Measurements from ENCODE around the gene LRR1. TPM values are rescaled to one million over a fixed set of nuclear protein-coding genes. Genes with fewer than 3 reads are reported as not detected.

LRR1 gene
- total and polyA plus RNA-seq, 4 donors: 3.7 to 23.2 (median 4.1) TPM

DNA sequence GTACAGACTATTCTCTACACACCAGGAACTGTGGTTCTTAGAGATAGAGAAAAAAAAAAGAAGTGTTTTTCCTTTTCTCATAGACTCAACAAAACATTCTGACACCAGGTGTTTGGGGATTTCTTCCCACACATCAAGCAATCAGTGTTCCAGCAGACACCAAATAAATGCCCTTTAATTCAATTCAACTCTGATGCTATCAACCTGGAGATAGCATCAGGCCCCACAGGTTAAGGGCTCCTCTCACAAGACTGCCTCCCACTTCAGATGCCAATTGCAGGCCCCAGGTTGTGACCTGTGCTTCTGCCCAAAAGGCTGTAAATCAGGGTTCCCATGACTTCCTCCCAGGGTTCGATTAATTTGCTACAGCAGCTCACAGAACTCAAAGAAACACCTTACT lies 49.3 kb upstream of the LRR1 start:
- Histone ChIP-seq H3K4me3 (ENCODE audit: low read depth in 1 of 3, low read length in 3 of 3) (no peak overlapping the region), H3K9ac (ENCODE audit: low read depth in 1 of 2, low read length in 2 of 2) (no peak overlapping the region), H3K4me1 (ENCODE audit: control insufficient read depth in 4 of 4, insufficient read depth in 4 of 4, low read length in 3 of 4) (peaks cover 4 to 30% (median 16%) of the 10 kb centered on the region in 4 donors), H3K36me3 (ENCODE audit: control insufficient read depth in 4 of 4, insufficient read depth in 3 of 4, low read depth in 1 of 4, low read length in 3 of 4) (no peaks in the 10 kb centered on the region), H3K27me3 (ENCODE audit: control insufficient read depth in 4 of 4, insufficient read depth in 4 of 4, low read length in 3 of 4) (no peaks in the 10 kb centered on the region), H3K27ac (ENCODE audit: low read depth in 1 of 2, low read length in 2 of 2) (no peak overlapping the region), H3K9me3 (ENCODE audit: control insufficient read depth in 4 of 4, low read length in 3 of 4) (no peaks in the 10 kb centered on the region)
- DNase-seq (ENCODE audit: low spot score): no peak
- WGBS: 76% methylated on average over 1 of the region's 1 CpG
- TF ChIP-seq SP1 (IDR thresholded peaks at IDR 0.05) (no peak), HNF4A (conservative IDR thresholded peaks at IDR 0.05) (no peak), TAF1 (conservative IDR thresholded peaks at IDR 0.05) (no peak), GABPA (IDR thresholded peaks at IDR 0.05 in 1 of 2, conservative IDR thresholded peaks at IDR 0.05 in 1 of 2) (no peak), FOXA2 (IDR thresholded peaks at IDR 0.05) (no peak), YY1 (IDR thresholded peaks at IDR 0.05) (no peak), JUND (IDR thresholded peaks at IDR 0.05) (no peak), EGR1 (IDR thresholded peaks at IDR 0.05; ENCODE audit: low read depth in 2 of 2) (no peak), RAD21 (IDR thresholded peaks at IDR 0.05) (no peak), NR2F2 (IDR thresholded peaks at IDR 0.05) (no peak), FOXA1 (IDR thresholded peaks at IDR 0.05) (no peak), HNF4G (IDR thresholded peaks at IDR 0.05) (no peak), RXRA (IDR thresholded peaks at IDR 0.05) (no peak)
- TF ChIP-seq, protein P1, sequence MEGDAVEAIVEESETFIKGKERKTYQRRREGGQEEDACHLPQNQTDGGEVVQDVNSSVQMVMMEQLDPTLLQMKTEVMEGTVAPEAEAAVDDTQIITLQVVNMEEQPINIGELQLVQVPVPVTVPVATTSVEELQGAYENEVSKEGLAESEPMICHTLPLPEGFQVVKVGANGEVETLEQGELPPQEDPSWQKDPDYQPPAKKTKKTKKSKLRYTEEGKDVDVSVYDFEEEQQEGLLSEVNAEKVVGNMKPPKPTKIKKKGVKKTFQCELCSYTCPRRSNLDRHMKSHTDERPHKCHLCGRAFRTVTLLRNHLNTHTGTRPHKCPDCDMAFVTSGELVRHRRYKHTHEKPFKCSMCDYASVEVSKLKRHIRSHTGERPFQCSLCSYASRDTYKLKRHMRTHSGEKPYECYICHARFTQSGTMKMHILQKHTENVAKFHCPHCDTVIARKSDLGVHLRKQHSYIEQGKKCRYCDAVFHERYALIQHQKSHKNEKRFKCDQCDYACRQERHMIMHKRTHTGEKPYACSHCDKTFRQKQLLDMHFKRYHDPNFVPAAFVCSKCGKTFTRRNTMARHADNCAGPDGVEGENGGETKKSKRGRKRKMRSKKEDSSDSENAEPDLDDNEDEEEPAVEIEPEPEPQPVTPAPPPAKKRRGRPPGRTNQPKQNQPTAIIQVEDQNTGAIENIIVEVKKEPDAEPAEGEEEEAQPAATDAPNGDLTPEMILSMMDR (IDR thresholded peaks at IDR 0.05; ENCODE audit: low read depth, low read length, missing input control): no peak
- TF ChIP-seq, protein P2, sequence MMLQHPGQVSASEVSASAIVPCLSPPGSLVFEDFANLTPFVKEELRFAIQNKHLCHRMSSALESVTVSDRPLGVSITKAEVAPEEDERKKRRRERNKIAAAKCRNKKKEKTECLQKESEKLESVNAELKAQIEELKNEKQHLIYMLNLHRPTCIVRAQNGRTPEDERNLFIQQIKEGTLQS (IDR thresholded peaks at IDR 0.05): no peak
- TF ChIP-seq, protein P3, sequence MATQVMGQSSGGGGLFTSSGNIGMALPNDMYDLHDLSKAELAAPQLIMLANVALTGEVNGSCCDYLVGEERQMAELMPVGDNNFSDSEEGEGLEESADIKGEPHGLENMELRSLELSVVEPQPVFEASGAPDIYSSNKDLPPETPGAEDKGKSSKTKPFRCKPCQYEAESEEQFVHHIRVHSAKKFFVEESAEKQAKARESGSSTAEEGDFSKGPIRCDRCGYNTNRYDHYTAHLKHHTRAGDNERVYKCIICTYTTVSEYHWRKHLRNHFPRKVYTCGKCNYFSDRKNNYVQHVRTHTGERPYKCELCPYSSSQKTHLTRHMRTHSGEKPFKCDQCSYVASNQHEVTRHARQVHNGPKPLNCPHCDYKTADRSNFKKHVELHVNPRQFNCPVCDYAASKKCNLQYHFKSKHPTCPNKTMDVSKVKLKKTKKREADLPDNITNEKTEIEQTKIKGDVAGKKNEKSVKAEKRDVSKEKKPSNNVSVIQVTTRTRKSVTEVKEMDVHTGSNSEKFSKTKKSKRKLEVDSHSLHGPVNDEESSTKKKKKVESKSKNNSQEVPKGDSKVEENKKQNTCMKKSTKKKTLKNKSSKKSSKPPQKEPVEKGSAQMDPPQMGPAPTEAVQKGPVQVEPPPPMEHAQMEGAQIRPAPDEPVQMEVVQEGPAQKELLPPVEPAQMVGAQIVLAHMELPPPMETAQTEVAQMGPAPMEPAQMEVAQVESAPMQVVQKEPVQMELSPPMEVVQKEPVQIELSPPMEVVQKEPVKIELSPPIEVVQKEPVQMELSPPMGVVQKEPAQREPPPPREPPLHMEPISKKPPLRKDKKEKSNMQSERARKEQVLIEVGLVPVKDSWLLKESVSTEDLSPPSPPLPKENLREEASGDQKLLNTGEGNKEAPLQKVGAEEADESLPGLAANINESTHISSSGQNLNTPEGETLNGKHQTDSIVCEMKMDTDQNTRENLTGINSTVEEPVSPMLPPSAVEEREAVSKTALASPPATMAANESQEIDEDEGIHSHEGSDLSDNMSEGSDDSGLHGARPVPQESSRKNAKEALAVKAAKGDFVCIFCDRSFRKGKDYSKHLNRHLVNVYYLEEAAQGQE (IDR thresholded peaks at IDR 0.05): no peak
- TF ChIP-seq, protein P4, sequence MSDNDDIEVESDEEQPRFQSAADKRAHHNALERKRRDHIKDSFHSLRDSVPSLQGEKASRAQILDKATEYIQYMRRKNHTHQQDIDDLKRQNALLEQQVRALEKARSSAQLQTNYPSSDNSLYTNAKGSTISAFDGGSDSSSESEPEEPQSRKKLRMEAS (IDR thresholded peaks at IDR 0.05): no peak
- TF ChIP-seq, protein P5, sequence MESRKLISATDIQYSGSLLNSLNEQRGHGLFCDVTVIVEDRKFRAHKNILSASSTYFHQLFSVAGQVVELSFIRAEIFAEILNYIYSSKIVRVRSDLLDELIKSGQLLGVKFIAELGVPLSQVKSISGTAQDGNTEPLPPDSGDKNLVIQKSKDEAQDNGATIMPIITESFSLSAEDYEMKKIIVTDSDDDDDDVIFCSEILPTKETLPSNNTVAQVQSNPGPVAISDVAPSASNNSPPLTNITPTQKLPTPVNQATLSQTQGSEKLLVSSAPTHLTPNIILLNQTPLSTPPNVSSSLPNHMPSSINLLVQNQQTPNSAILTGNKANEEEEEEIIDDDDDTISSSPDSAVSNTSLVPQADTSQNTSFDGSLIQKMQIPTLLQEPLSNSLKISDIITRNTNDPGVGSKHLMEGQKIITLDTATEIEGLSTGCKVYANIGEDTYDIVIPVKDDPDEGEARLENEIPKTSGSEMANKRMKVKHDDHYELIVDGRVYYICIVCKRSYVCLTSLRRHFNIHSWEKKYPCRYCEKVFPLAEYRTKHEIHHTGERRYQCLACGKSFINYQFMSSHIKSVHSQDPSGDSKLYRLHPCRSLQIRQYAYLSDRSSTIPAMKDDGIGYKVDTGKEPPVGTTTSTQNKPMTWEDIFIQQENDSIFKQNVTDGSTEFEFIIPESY (IDR thresholded peaks at IDR 0.05): no peak
